Activated CD4-positive, CD25-positive, alpha-beta regulatory T cell treated with anti-CD3 and anti-CD28 coated beads, Interleukin-2, amount 50 U/mL, for 72 hours (primary cell): ENCODE measurements around the gene KCNH2.

ENCODE experiments used
- DNase-seq: peaks from one replicate; pipeline ENCODE4 v3.0.0; 2021

Gene KCNH2

DNA sequence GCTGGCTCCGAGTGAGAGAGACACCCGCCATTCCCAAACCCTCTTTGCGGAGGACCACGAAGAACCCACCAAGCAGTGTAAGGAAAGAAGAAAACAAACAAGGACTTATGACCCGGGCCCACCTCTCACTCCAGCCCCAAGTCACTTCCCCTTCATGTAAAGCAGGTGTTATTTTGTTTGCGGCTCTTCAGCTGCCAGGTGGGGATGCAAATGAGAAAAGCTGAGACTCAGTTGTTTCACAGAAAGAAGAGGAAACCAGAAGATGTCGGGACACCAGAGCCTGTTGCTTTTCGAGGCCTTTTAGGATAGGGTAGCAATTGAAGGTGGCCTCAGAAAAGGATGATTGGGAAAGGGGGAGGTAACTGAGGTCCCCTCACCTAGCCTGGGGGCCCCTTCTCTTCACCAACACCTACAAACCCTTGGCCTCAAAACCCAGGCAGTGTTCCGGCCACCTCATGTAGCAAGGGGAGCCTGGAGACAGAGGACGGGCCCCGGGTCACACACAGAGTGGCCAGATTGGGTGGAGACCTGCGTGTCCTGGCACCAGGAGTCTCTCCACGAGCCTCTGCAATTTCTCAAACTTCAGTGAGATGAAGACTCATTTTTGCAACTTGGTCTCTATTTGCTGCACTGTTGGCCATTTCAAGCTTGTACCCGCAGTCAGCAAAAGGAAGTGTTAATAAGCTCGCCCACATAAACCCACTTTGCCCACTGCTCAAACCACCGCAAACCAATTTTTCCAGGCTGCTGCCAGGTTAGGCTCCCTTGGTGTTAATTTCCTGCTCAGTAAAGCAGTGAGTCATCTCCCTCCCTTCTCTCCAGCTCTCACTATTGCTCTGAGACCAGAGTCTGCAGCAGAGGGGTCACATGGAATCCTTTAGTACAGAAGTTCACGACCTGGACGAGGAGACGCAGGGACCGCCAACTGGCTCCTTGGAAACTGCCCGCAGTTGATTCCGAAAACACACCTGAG lies 80.3 kb downstream of the KCNH2 start:
- DNase-seq: no peak

DNA sequence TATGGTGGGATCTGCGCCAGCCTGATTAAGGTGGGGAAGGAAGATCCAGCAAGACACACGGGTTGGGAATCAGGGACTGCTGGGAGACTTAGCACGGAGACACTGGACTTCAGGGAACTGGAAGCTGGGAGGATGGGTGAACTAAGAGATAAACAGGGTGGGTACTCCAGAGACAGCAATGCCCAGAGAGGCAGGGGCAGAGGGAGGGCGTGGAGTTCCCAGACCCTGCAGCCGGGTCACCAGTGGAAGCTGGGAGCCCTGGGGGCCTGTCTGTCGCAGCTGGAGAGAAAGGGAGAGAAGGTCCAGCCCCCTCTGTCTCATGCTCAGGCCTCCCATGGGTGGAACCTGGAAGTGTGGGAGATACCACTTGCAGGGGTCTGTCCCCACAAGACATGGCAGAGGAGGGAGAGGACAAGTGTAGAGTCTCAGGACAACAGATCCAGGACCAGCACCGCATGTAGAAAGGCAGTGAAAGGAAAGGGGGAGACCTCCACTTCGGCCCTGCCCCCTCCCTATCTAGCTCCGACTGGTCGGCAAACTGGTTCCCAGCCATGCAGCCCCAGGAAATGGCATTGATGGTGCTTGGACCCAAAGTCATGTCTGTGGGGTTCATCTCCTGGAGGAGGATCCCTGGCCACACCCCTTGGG lies 81.4 kb downstream of the KCNH2 start:
- DNase-seq: no peak

DNA sequence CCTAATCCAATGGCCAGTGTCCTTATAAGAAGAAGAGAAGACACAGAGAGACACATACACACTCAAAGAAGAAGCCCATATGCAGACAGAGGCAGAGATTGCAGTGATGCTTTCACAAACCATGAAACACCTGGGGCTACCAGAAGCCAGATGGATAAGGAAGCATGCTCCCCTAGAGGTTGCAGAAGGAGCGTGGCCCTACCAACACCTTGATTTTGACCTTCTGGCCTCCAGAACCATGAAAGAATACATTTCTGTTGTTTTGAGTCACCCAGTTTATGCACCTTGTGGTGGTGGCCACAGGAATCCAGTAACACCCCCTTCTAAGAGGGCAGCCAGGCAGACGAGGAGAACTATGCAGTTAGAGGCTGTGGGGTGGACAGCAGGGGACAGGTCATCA lies 82.3 kb downstream of the KCNH2 start:
- no peak for DNase-seq
